T-cell (primary cell): Measurements from ENCODE around the gene SUGCT. TPM values are rescaled to one million over a fixed set of nuclear protein-coding genes. Genes with fewer than 3 reads are reported as not detected.

Experiments
- ATAC-seq, 4 experiments: fragments of 200-7000 bp in 3 of 4; fragments of 150-1000 bp in 1 of 4; cut with Tn5 transposase; replicated peaks in 1 of 4; 1 replicate in 3 of 4; 2 replicates in 1 of 4; pipeline ENCODE4 v1.10.0; 2021; ENCODE audit warnings: moderate library complexity in 3 of 4, mild to moderate bottlenecking in 2 of 4, moderate number of reproducible peaks in 1 of 4
- CTCF ChIA-PET, 2 donors: fragments of 300-600 bp; sonication (Branson Sonifier 250); formaldehyde crosslinking; loops; one replicate each; lab custom pipeline; 2022; ENCODE audit warnings: antibody characterized with exemption in 2 of 2; lab: Charles Lee
- POLR2A ChIA-PET, 2 donors: fragments of 300-600 bp; sonication (Branson Sonifier 250); formaldehyde crosslinking; loops; one replicate each; lab custom pipeline; 2022; ENCODE audit warnings: antibody characterized with exemption in 2 of 2; lab: Charles Lee
- DNase-seq, 35 experiments: peaks; one replicate each; pipeline versions ENCODE4 v3.0.0 to v3.0.0-alpha.2; 2013 to 2023
- H3K27ac ChIP-seq: one replicate; pipeline ENCODE4 v1.5.1; 2013; ENCODE audit warnings: low read length
- H3K27me3 ChIP-seq, 2 experiments: replicated peaks in 1 of 2; 1 replicate in 1 of 2; 2 replicates in 1 of 2; pipeline versions ENCODE4 v1.6.1 to v1.7.0; 2013; ENCODE audit warnings: low read length in 1 of 2, mixed read lengths in 1 of 2; ENCODE audit not compliant: control insufficient read depth in 2 of 2, insufficient read depth in 2 of 2; ENCODE audit errors: extremely low read depth in 1 of 2
- H3K36me3 ChIP-seq, 2 donors: 1 replicate in 1 of 2; 2 replicates in 1 of 2; pipeline versions ENCODE4 v1.6.1 to v1.7.0; 2013; ENCODE audit warnings: low read length in 1 of 2; ENCODE audit not compliant: control insufficient read depth in 2 of 2, insufficient read depth in 1 of 2; ENCODE audit errors: extremely low read depth in 1 of 2
- H3K4me1 ChIP-seq, 2 experiments: 1 replicate in 1 of 2; 2 replicates in 1 of 2; pipeline versions ENCODE4 v1.6.1 to v1.7.0; 2013; ENCODE audit warnings: low read length in 2 of 2, mixed read lengths in 1 of 2; ENCODE audit not compliant: insufficient read depth in 2 of 2, control insufficient read depth in 1 of 2; ENCODE audit errors: extremely low read depth in 1 of 2
- H3K4me3 ChIP-seq, 2 donors: 1 replicate in 1 of 2; 2 replicates in 1 of 2; pipeline versions ENCODE4 v1.5.1 to v1.7.0; 2013; ENCODE audit warnings: mild to moderate bottlenecking in 2 of 2, low read length in 1 of 2, moderate library complexity in 1 of 2; ENCODE audit not compliant: control insufficient read depth in 1 of 2; ENCODE audit errors: extremely low read depth in 1 of 2
- H3K9me3 ChIP-seq: 2 replicates; pipeline ENCODE4 v1.7.0; 2013
- H3K27ac Mint-ChIP-seq, 2 donors: one replicate each; pipeline ENCODE4 v1.8.0; 2020 to 2021; ENCODE audit warnings: mild to moderate bottlenecking in 2 of 2, mixed read lengths in 2 of 2
- H3K27me3 Mint-ChIP-seq, 2 donors: one replicate each; pipeline ENCODE4 v1.8.0; 2021 to 2022; ENCODE audit warnings: mixed read lengths in 2 of 2
- H3K36me3 Mint-ChIP-seq: one replicate; pipeline ENCODE4 v1.8.0; 2021; ENCODE audit warnings: mixed read lengths
- H3K4me1 Mint-ChIP-seq, 3 donors: one replicate each; pipeline ENCODE4 v1.8.0; 2020 to 2022; ENCODE audit warnings: mixed read lengths in 3 of 3, mild to moderate bottlenecking in 1 of 3
- H3K4me3 Mint-ChIP-seq, 3 donors: one replicate each; pipeline ENCODE4 v1.8.0; 2020 to 2022; ENCODE audit warnings: mild to moderate bottlenecking in 3 of 3, mixed read lengths in 3 of 3, moderate library complexity in 3 of 3
- H3K9me3 Mint-ChIP-seq, 3 donors: one replicate each; pipeline ENCODE4 v1.8.0; 2020 to 2022; ENCODE audit warnings: mixed read lengths in 3 of 3
- WGBS: methylation state at CpG from one replicate; pipeline ENCODE4 v1.1.5; 2013; ENCODE audit warnings: missing lambda C conversion rate; ENCODE audit not compliant: insufficient coverage; 5-methylcytosine and 5-hydroxymethylcytosine counted together
- total RNA-seq, 35 experiments: library from RNA in 6 of 35; stranded (reverse) in 6 of 35; fragments of 120-200 nt in 1 of 35; gene quantifications; one replicate each; pipeline versions ENCODE4 v1.2.1 to v1.2.4 and lab custom pipeline; 2013 to 2026

Gene SUGCT
- total RNA-seq, 5 donors from 2014 or later (not counting 1 experiment from before 2014, with no cell fraction given) = 1.3 to 3.1 (median 2.3) TPM

- Histone ChIP-seq H3K27me3 (no peaks in the 10 kb centered on the region), H3K9me3 (no peaks in the 10 kb centered on the region), H3K4me3 (no peak overlapping the region), H3K4me1 (no peaks in the 10 kb centered on the region), H3K27ac (no peak overlapping the region), H3K36me3 (no peaks in the 10 kb centered on the region)
- DNase-seq (no peak), ATAC-seq (no peak)
- WGBS = 68% methylated on average over 2 of the region's 2 CpGs
- CTCF ChIA-PET = no interaction called here
- Mint-ChIP-seq H3K36me3 (no peaks in the 10 kb centered on the region), H3K9me3 (peaks cover 0 to under 1% (median 0%) of the 10 kb centered on the region in 3 donors), H3K27me3 (no peaks in the 10 kb centered on the region), H3K4me3 (no peak overlapping the region), H3K4me1 (no peaks in the 10 kb centered on the region), H3K27ac (no peak overlapping the region)
- POLR2A ChIA-PET = no interaction called here
Observed at GRCh38 chr7:40549372-40550039, 414.7 kb downstream of the SUGCT start.

GRCh38 chr7:40551685-40552576 is 417.1 kb downstream of the SUGCT start:
- WGBS = 24% methylated on average over 2 of the region's 8 CpGs
- H3K27ac Mint-ChIP-seq = no peak overlapping the region
- POLR2A ChIA-PET = no interaction called here

GRCh38 chr7:40560672-40561071 is 425.9 kb downstream of the SUGCT start:
- no peak overlapping the region for H3K27ac ChIP-seq
- no CpG with 5 or more reads among the region's 1 CpG for whole genome bisulfite sequencing
- H3K27me3 Mint-ChIP-seq = no peaks in the 10 kb centered on the region
- H3K4me3 ChIP-seq = no peak overlapping the region
- POLR2A ChIA-PET = no interaction called here
- no peaks in the 10 kb centered on the region for H3K27me3 ChIP-seq
- H3K36me3 ChIP-seq = no peaks in the 10 kb centered on the region
- no peak overlapping the region for H3K27ac Mint-ChIP-seq
- DNase-seq (no peak), ATAC-seq (no peak)
- no peaks in the 10 kb centered on the region for H3K4me1 Mint-ChIP-seq
- no peaks in the 10 kb centered on the region for H3K36me3 Mint-ChIP-seq
- no peaks in the 10 kb centered on the region for H3K9me3 ChIP-seq
- CTCF ChIA-PET = no interaction called here
- H3K4me3 Mint-ChIP-seq = no peak overlapping the region
- peaks cover 3 to 10% (median 4%) of the 10 kb centered on the region in 3 donors for H3K9me3 Mint-ChIP-seq
- H3K4me1 ChIP-seq = no peaks in the 10 kb centered on the region

More at GRCh38 chr7:40551685-40552576, 417.1 kb downstream of the SUGCT start:
- DNase-seq (peak in 6 of 35 experiments; percentile 1 to 15 (median 9)), ATAC-seq (no peak)
- Histone ChIP-seq H3K27me3 (no peaks in the 10 kb centered on the region), H3K4me1 (no peaks in the 10 kb centered on the region), H3K27ac (no peak overlapping the region), H3K4me3 (no peak overlapping the region), H3K36me3 (no peaks in the 10 kb centered on the region), H3K9me3 (no peaks in the 10 kb centered on the region)
- CTCF ChIA-PET = no interaction called here
- Mint-ChIP-seq H3K36me3 (no peaks in the 10 kb centered on the region), H3K4me1 (no peaks in the 10 kb centered on the region), H3K27me3 (no peaks in the 10 kb centered on the region), H3K9me3 (peaks cover 0 to 4% (median 2%) of the 10 kb centered on the region in 3 donors), H3K4me3 (no peak overlapping the region)

- Histone ChIP-seq H3K27me3 (no peaks in the 10 kb centered on the region), H3K27ac (no peak overlapping the region), H3K4me1 (no peaks in the 10 kb centered on the region), H3K4me3 (no peak overlapping the region), H3K9me3 (no peaks in the 10 kb centered on the region), H3K36me3 (no peaks in the 10 kb centered on the region)
- no peak overlapping the region for H3K27ac Mint-ChIP-seq
- DNase-seq (no peak), ATAC-seq (no peak)
- peaks cover 0 to 6% (median 0%) of the 10 kb centered on the region in 3 donors for H3K9me3 Mint-ChIP-seq
- no peak overlapping the region for H3K4me3 Mint-ChIP-seq
- CTCF ChIA-PET = no interaction called here
- POLR2A ChIA-PET = no interaction called here
- H3K36me3 Mint-ChIP-seq = no peaks in the 10 kb centered on the region
- WGBS = no CpG with 5 or more reads among the region's 5 CpGs
- H3K4me1 Mint-ChIP-seq = no peaks in the 10 kb centered on the region
- H3K27me3 Mint-ChIP-seq = no peaks in the 10 kb centered on the region
Observed at GRCh38 chr7:40566879-40567278, 432.1 kb downstream of the SUGCT start.

- ChIA-PET POLR2A (no interaction called here), CTCF (no interaction called here)
- Histone ChIP-seq H3K27me3 (no peaks in the 10 kb centered on the region), H3K4me1 (no peaks in the 10 kb centered on the region), H3K9me3 (no peaks in the 10 kb centered on the region), H3K27ac (no peak overlapping the region), H3K4me3 (no peak overlapping the region), H3K36me3 (no peaks in the 10 kb centered on the region)
- Mint-ChIP-seq H3K36me3 (no peaks in the 10 kb centered on the region), H3K4me3 (no peak overlapping the region), H3K4me1 (no peaks in the 10 kb centered on the region), H3K9me3 (no peaks in the 10 kb centered on the region), H3K27me3 (no peaks in the 10 kb centered on the region), H3K27ac (no peak overlapping the region)
- WGBS = 74% methylated on average over 2 of the region's 3 CpGs
- DNase-seq (no peak), ATAC-seq (no peak)
Observed at GRCh38 chr7:40569326-40569725, 434.5 kb downstream of the SUGCT start.

GRCh38 chr7:40570223-40570622 is 435.4 kb downstream of the SUGCT start:
- ChIA-PET CTCF (no interaction called here), POLR2A (no interaction called here)
- WGBS = 57% methylated on average over 1 of the region's 1 CpG

More at GRCh38 chr7:40570223-40570622, 435.4 kb downstream of the SUGCT start:
- Mint-ChIP-seq H3K4me1 (no peaks in the 10 kb centered on the region), H3K27me3 (no peaks in the 10 kb centered on the region), H3K9me3 (no peaks in the 10 kb centered on the region), H3K4me3 (no peak overlapping the region), H3K36me3 (no peaks in the 10 kb centered on the region), H3K27ac (no peak overlapping the region)
- H3K27ac ChIP-seq = no peak overlapping the region
- H3K4me3 ChIP-seq = no peak overlapping the region
- no peaks in the 10 kb centered on the region for H3K36me3 ChIP-seq
- no peaks in the 10 kb centered on the region for H3K27me3 ChIP-seq
- no peaks in the 10 kb centered on the region for H3K4me1 ChIP-seq
- no peaks in the 10 kb centered on the region for H3K9me3 ChIP-seq
- DNase-seq = no peak
- no peak for ATAC-seq
